K562 (cell line): ENCODE measurements around the gene UVRAG. TPM values are rescaled to one million over a fixed set of nuclear protein-coding genes. Genes with fewer than 3 reads are reported as not detected.
A peak's percentile ranks its signal among the peaks of the same experiment; 100 is the strongest.

Source experiments
- ATAC-seq: fragments of 200-7000 bp; cut with Tn5 transposase; 3 replicates; pipeline ENCODE4 v1.9.1; 2020; ENCODE audit warnings: moderate library complexity
- BruUV-seq: library from RNA; stranded (reverse); fragments of 400-500 nt; replicated peaks from 2 replicates; lab custom pipeline; 2021; lab: Mats Ljungman, UMichigan
- CTCF ChIA-PET: fragments of 300-600 bp; formaldehyde crosslinking; extraction: SDS; loops from one replicate; lab custom pipeline; 2021; ENCODE audit warnings: low intra/inter-chr PET ratio; lab: Yijun Ruan, JAX
- POLR2A ChIA-PET: fragments of 300-600, 350-650 bp; sonication (Branson Sonifier 250); formaldehyde crosslinking; extraction: SDS; loops from one replicate; lab custom pipeline; 2021; ENCODE audit warnings: antibody characterized with exemption, inconsistent platforms; lab: Yijun Ruan, JAX
- DNase-seq, 4 experiments: peaks; one replicate each; pipeline versions ENCODE4 v3.0.0 to v3.0.0-alpha.2; 2011 to 2018; ENCODE audit warnings: low spot score in 3 of 4, mixed read lengths in 3 of 4; ENCODE audit errors: extremely low read depth in 1 of 4
- FAIRE-seq: peaks from 2 replicates; lab custom pipeline; 2011; peaks lifted over from hg19 to GRCh38; lab: Jason Lieb, UNC
- H2AFZ ChIP-seq: 2 replicates; pipeline ENCODE4 v1.6.0; 2011; ENCODE audit warnings: low read depth, low read length, control low read depth, inconsistent platforms
- H3K27ac ChIP-seq: fragments of 200-600 bp; 3 replicates; pipeline ENCODE4 v1.8.0; 2011; ENCODE audit warnings: low read depth, mild to moderate bottlenecking, control low read depth, inconsistent platforms, low read length, moderate library complexity, mixed read lengths; ENCODE audit errors: extremely low read depth
- H3K27me3 ChIP-seq, 2 experiments: fragments of 300-600 bp in 1 of 2; 2 replicates in 1 of 2; 3 replicates in 1 of 2; pipeline versions ENCODE4 v1.6.0 to v1.8.0; 2011; ENCODE audit warnings: inconsistent platforms in 2 of 2, low read length in 2 of 2, mild to moderate bottlenecking in 1 of 2, mixed read lengths in 1 of 2, moderate library complexity in 1 of 2; ENCODE audit not compliant: control insufficient read depth in 2 of 2, insufficient read depth in 2 of 2
- H3K36me3 ChIP-seq: fragments of 300-600 bp; 3 replicates; pipeline ENCODE4 v1.8.0; 2011; ENCODE audit warnings: mild to moderate bottlenecking, low read length, inconsistent platforms; ENCODE audit not compliant: control insufficient read depth, insufficient read depth
- H3K4me1 ChIP-seq, 2 experiments: fragments of 200-600 bp in 1 of 2; replicated peaks in 1 of 2; 2 replicates in 1 of 2; 3 replicates in 1 of 2; pipeline versions ENCODE4 v1.5.1 to v1.8.0; 2011; ENCODE audit warnings: inconsistent platforms in 2 of 2, low read length in 2 of 2, mild to moderate bottlenecking in 1 of 2, mixed read lengths in 1 of 2, moderate library complexity in 1 of 2; ENCODE audit not compliant: control insufficient read depth in 2 of 2, insufficient read depth in 2 of 2
- H3K4me2 ChIP-seq: 2 replicates; pipeline ENCODE4 v1.6.1; 2011; ENCODE audit warnings: low read length, control low read depth, inconsistent platforms, mixed read lengths; ENCODE audit not compliant: insufficient read depth
- H3K4me3 ChIP-seq: fragments of 200-600 bp; sonication (generic), shearing (Covaris generic); 2 replicates; pipeline ENCODE4 v1.5.1; 2016; ENCODE audit warnings: control low read depth, inconsistent platforms
- H3K79me2 ChIP-seq: fragments of 200-600 bp; 3 replicates; pipeline ENCODE4 v1.8.0; 2011; ENCODE audit warnings: low read length, inconsistent platforms; ENCODE audit not compliant: control insufficient read depth, insufficient read depth
- H3K9ac ChIP-seq, 2 experiments: 2 replicates each; pipeline versions ENCODE4 v1.6.0 to v1.6.1; 2011; ENCODE audit warnings: low read depth in 2 of 2, low read length in 2 of 2, control low read depth in 1 of 2, inconsistent platforms in 1 of 2, mild to moderate bottlenecking in 1 of 2, mixed read lengths in 1 of 2; ENCODE audit not compliant: insufficient read depth in 1 of 2
- H3K9me1 ChIP-seq: one replicate; pipeline ENCODE4 v1.6.0; 2011; ENCODE audit warnings: inconsistent platforms, mild to moderate bottlenecking, low read length, moderate library complexity; ENCODE audit not compliant: control insufficient read depth, insufficient read depth
- H3K9me3 ChIP-seq: replicated peaks from 2 replicates; pipeline ENCODE4 v1.5.1; 2011; ENCODE audit warnings: low read depth, low read length, inconsistent platforms; ENCODE audit not compliant: control insufficient read depth, insufficient read depth
- H4K20me1 ChIP-seq: replicated peaks from 2 replicates; pipeline ENCODE4 v1.6.1; 2011; ENCODE audit warnings: low read length, inconsistent platforms, mixed read lengths; ENCODE audit not compliant: control insufficient read depth, insufficient read depth
- MEF2D ChIP-seq: conservative IDR thresholded peaks from 2 replicates; pipeline ENCODE4 v1.6.1; 2016; ENCODE audit warnings: low read depth, missing genetic modification characterization, missing compliant biosample characterization
- NCOR1 ChIP-seq: fragments of 450-650 bp; IDR thresholded peaks from 2 replicates; pipeline ENCODE4 v1.6.1; 2016; ENCODE audit warnings: mild to moderate bottlenecking, moderate library complexity
- PHB2 ChIP-seq: fragments of 450-650 bp; IDR thresholded peaks from 2 replicates; pipeline ENCODE4 v1.6.1; 2017; ENCODE audit warnings: low read depth
- RBBP5 ChIP-seq: fragments of 200-600 bp; sonication (generic); IDR thresholded peaks from 2 replicates; pipeline ENCODE4 v1.6.1; 2012; ENCODE audit warnings: borderline replicate concordance, mild to moderate bottlenecking, low read length, control low read depth, inconsistent platforms; ENCODE audit not compliant: insufficient read depth, poor library complexity, severe bottlenecking
- ZBTB2 ChIP-seq: fragments of 450-650 bp; IDR thresholded peaks from 2 replicates; pipeline ENCODE4 v1.6.1; 2016; ENCODE audit warnings: antibody characterized with exemption
- ZSCAN32 ChIP-seq: fragments of 450-650 bp; formaldehyde crosslinking; IDR thresholded peaks from 2 replicates; pipeline ENCODE4 v1.4.0; 2020; ENCODE audit warnings: mild to moderate bottlenecking, moderate library complexity
- WGBS: fragments of 100-300 bp; shearing (Covaris generic); methylation state at CpG from one replicate; pipeline ENCODE4 v1.1.6; 2016; ENCODE audit warnings: low coverage, mixed read lengths; ENCODE audit not compliant: insufficient coverage; ENCODE audit errors: missing lambda C conversion rate; 5-methylcytosine and 5-hydroxymethylcytosine counted together
- in situ Hi-C: fragments of 300-500 bp; cut with MboI; formaldehyde crosslinking; loops from 4 replicates; pipeline ENCODE4 v1.15.0; 2018; ENCODE audit warnings: inconsistent platforms, mixed read lengths
- intact Hi-C: fragments of 100-400 bp; cut with micrococcal nuclease; formaldehyde crosslinking; loops from 2 replicates; pipeline ENCODE4 v1.14.2; 2022
- polyA plus RNA-seq, 8 experiments: library from polyadenylated mRNA; depleted of rRNA in 4 of 8; stranded (reverse) in 5 of 8; unstranded in 3 of 8; fragments of >200 nt; fragmentation: Nextera tagmentation in 2 of 8; fragmentation: Illumina TruSeq in 1 of 8; extraction: Ambion mirVana in 2 of 8; extraction: Trizol in 1 of 8; gene quantifications; 2 replicates each; pipeline versions ENCODE4 v1.2.1 to v1.2.3, GENCODE V29; 2011 to 2014; ENCODE audit warnings: inconsistent platforms in 1 of 8, missing spikeins in 1 of 8
- total RNA-seq, 7 experiments: library from RNA; depleted of rRNA in 6 of 7; stranded (reverse); fragments of >200 nt in 6 of 7; fragmentation: Illumina TruSeq in 2 of 7; extraction: Trizol in 2 of 7; gene quantifications; 2 replicates each; pipeline versions ENCODE4 v1.2.1 to v1.2.3, GENCODE V29; 2011 to 2021; ENCODE audit warnings: low replicate concordance in 1 of 7

The UVRAG gene
- total and polyA plus RNA-seq, 9 of the 15 experiments (the other 6 are each of a cell fraction or from before 2014, with no cell fraction given) = 3.1 to 17.8 (median 12.4) TPM

- TF ChIP-seq ZBTB2 (no peak), RBBP5 (no peak), ZSCAN32 (CRISPR knock-in tag) (no peak)
Measured at GRCh38 chr11:75982309-75982708, 167.3 kb downstream of the UVRAG start (continued).

- Histone ChIP-seq H3K4me1 (peaks cover 0 to 5% of the 10 kb centered on the region in 2 experiments; a peak in 4 of 5 replicates), H3K9me3 (no peaks in the 10 kb centered on the region), H3K4me2 (no peak overlapping the region), H3K9me1 (no peaks in the 10 kb centered on the region), H3K4me3 (no peak overlapping the region), H3K27me3 (no peaks in the 10 kb centered on the region), H4K20me1 (no peaks in the 10 kb centered on the region), H3K79me2 (no peaks in the 10 kb centered on the region), H3K9ac (no peak overlapping the region), H3K36me3 (peaks cover 16% of the 10 kb centered on the region), H3K27ac (no peak overlapping the region), H2AFZ (no peak overlapping the region)
- intact Hi-C loops (no loop called here), in situ Hi-C loops (no loop called here)
- ATAC-seq = no peak
- no TSS peak for BruUV-seq
- 71% methylated on average over 2 of the region's 2 CpGs for WGBS
- CTCF ChIA-PET = no interaction called here
- no peak for DNase-seq
- POLR2A ChIA-PET = no interaction called here
- TF ChIP-seq MEF2D = peak; percentile 59; the same call in 1 of the 2 replicates
- TF ChIP-seq NCOR1 = 0 out of 2 replicates have a peak, but pooled peaks have one; percentile 4
- TF ChIP-seq PHB2 = no peak
- FAIRE-seq = no peak
Measured at GRCh38 chr11:75986966-75987365, 172.0 kb downstream of the UVRAG start.
